Mucosa of descending colon (tissue), 3 donors: ENCODE measurements around the gene ARID3C. TPM values are rescaled to one million over a fixed set of nuclear protein-coding genes. Genes with fewer than 3 reads are reported as not detected.

Experiments used
- ATAC-seq: fragments of 200-7000 bp; cut with Tn5 transposase; one replicate; pipeline ENCODE4 v1.9.1; 2020; ENCODE audit warnings: mild to moderate bottlenecking, moderate library complexity
- DNase-seq, 3 donors: peaks; one replicate each; pipeline ENCODE4 v3.0.0-alpha.2; 2020
- H3K36me3 ChIP-seq: fragments of 200-600 bp; one replicate; pipeline ENCODE4 v1.8.0; 2021; ENCODE audit warnings: low read depth, mild to moderate bottlenecking
- H3K4me1 ChIP-seq: fragments of 200-600 bp; one replicate; pipeline ENCODE4 v1.8.0; 2021; ENCODE audit warnings: low read depth, mild to moderate bottlenecking
- H3K4me3 ChIP-seq: fragments of 200-600 bp; one replicate; pipeline ENCODE4 v1.8.0; 2021; ENCODE audit warnings: mild to moderate bottlenecking
- H3K9me3 ChIP-seq: fragments of 200-600 bp; one replicate; pipeline ENCODE4 v1.8.0; 2021; ENCODE audit warnings: mild to moderate bottlenecking
- CTCF ChIP-seq: fragments of 200-600 bp; IDR thresholded peaks from one replicate; pipeline ENCODE4 v1.8.0; 2022; ENCODE audit warnings: antibody characterized with exemption, mild to moderate bottlenecking
- intact Hi-C, 2 donors: fragments of 100-400 bp; cut with DNase I in 1 of 2; cut with micrococcal nuclease in 1 of 2; formaldehyde crosslinking; loops; one replicate each; pipeline versions ENCODE4 v1.11.0 to v1.11.1; 2022; cut with DNase I, micrococcal nuclease
- total RNA-seq, 3 donors: library from RNA; stranded (reverse); fragmentation: NEBNext Ultra II Directional in 2 of 3; extraction: Animal tissue kit (Norgen Biotek cat#: 25700) in 2 of 3; gene quantifications; one replicate each; pipeline versions ENCODE4 v1.2.1 to v1.2.4, GENCODE V29; 2021 to 2023
- donor health status: DM: no; HTN: no; CAD: no; lungs with moderate emphysema.
- donor health status: DM: no; HTN: no; CAD: no.
- donor health status: DM: no; HTN: yes; CAD: no.

ARID3C gene
- total RNA-seq, 3 donors from 2014 or later: not detected

DNA sequence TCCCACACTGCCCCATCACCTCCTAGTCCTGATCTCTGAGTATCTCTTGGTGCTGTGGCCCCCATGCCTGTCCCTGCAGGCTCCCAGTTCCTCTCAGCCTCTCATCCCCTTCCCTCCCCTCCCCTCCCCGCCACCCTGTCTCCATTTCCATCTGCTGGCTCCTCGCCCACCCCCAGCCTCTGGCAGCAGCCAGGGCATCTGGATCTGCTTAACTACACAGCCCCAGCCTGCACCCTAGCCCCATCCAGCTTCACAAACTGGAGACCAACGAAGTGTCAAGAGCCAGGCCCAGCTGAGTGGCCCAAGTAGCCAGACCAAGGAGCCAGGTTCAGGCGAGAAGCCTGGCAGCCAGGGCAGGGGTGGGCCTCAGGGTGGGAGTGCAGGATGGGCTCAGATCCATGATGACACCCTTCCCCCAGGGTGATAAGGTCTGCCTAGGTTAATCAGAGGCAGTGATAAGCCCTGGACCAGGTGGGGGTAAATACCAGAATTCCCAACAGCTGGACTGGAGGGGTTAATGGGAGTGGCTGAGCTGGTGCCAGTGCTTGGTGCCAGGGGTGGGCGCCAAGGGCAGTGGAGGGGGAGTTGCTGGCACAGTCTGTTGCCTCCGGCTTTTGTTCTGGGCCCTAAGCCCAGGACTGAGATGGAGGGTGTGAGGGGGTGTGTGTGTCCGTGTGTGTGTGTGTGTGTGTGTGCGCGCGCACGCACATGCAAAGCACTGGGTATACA is 25.6 kb upstream of the ARID3C start:
- peak in 1 of 3 donors; percentile 50 for DNase-seq
- Histone ChIP-seq H3K36me3 (no peaks in the 10 kb centered on the region), H3K9me3 (no peaks in the 10 kb centered on the region), H3K4me1 (peaks cover 18% of the 10 kb centered on the region), H3K4me3 (no peak overlapping the region)
- ATAC-seq: no peak
- intact Hi-C loops: no loop called here
- no peak for TF ChIP-seq CTCF

- peak in 1 of 3 donors; percentile 36 for DNase-seq
- no peak overlapping the region for H3K4me3 ChIP-seq
- intact Hi-C loops: no loop called here
- TF ChIP-seq CTCF: no peak
- no peaks in the 10 kb centered on the region for H3K9me3 ChIP-seq
- H3K4me1 ChIP-seq: peaks cover 17% of the 10 kb centered on the region
- no peak for ATAC-seq
- no peaks in the 10 kb centered on the region for H3K36me3 ChIP-seq
Observed at GRCh38 chr9:34653151-34654072, 24.5 kb upstream of the ARID3C start.

DNA sequence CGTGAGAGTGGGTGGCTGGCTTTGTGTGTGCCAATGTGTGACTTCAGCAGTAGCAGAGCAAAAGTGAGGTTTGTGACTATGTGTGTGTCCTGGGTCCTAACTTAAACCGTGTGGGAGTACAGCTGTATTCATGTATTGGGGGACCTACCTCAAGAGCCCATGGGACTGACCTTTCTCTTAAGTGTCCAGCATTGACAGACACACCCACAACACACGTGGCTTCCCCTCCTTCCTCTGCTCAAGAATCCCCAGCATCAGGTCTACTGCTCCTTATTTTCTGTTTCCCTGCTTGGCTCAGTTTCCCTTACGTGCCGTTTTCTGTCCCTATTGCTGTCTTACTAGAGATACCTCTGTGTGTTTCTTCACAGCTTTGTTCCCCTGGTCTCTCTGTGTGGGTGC is 23.7 kb upstream of the ARID3C start:
- no peak for TF ChIP-seq CTCF
- H3K4me1 ChIP-seq: peaks cover 25% of the 10 kb centered on the region
- H3K4me3 ChIP-seq: no peak overlapping the region
- DNase-seq: no peak
- no peaks in the 10 kb centered on the region for H3K36me3 ChIP-seq
- intact Hi-C loops: no loop called here
- ATAC-seq: no peak
- no peaks in the 10 kb centered on the region for H3K9me3 ChIP-seq

- peak within 1 kb of the TSS; percentile 3 for H3K4me3 ChIP-seq
- peaks cover 29% of the 10 kb centered on the region for H3K4me1 ChIP-seq
- H3K9me3 ChIP-seq: no peaks in the 10 kb centered on the region
- no peaks in the 10 kb centered on the region for H3K36me3 ChIP-seq
- ATAC-seq: peak; percentile 92
- intact Hi-C loops: no loop called here
- DNase-seq: peak; percentile 91 to 92 (median 92)
- TF ChIP-seq CTCF: no peak
Observed at GRCh38 chr9:34651876-34652601, 23.2 kb upstream of the ARID3C start, which contains the start of gene IL11RA. Gene IL11RA (plus strand): TSS chr9:34652185. CDS start chr9:34655218, 3,033 bp downstream.

GRCh38 chr9:34651321-34651720 is 22.5 kb upstream of the ARID3C start:
- Histone ChIP-seq H3K4me1 (peaks cover 29% of the 10 kb centered on the region), H3K9me3 (no peaks in the 10 kb centered on the region), H3K4me3 (no peak overlapping the region), H3K36me3 (no peaks in the 10 kb centered on the region)
- peak; percentile 0 for ATAC-seq
- TF ChIP-seq CTCF: no peak
- DNase-seq: peak in 2 of 3 donors; percentile 49 to 59
- intact Hi-C loops: no loop called here
